NCI-H2196 (cell line): ENCODE data around the gene BICD1.
A peak's percentile ranks its signal among the peaks of the same experiment; 100 is the strongest.

Experiments used
- DNase-seq: peaks from one replicate; lab custom pipeline; 2025; ENCODE audit not compliant: unreplicated experiment; lab: John Stamatoyannopoulos, UW

BICD1 gene

GRCh38 chr12:32399370-32400113 is 292.9 kb downstream of the BICD1 start, which contains the start of gene FGD4:
TSS of gene FGD4 (plus strand) at chr12:32399558.
- peak; percentile 89 for DNase-seq

- no peak for DNase-seq
Observed at GRCh38 chr12:32400114-32400672, 293.5 kb downstream of the BICD1 start.

- no peak for DNase-seq
Observed at GRCh38 chr12:32400866-32401265, 294.2 kb downstream of the BICD1 start.

- DNase-seq = no peak
Observed at GRCh38 chr12:32402170-32402569, 295.5 kb downstream of the BICD1 start.

DNA sequence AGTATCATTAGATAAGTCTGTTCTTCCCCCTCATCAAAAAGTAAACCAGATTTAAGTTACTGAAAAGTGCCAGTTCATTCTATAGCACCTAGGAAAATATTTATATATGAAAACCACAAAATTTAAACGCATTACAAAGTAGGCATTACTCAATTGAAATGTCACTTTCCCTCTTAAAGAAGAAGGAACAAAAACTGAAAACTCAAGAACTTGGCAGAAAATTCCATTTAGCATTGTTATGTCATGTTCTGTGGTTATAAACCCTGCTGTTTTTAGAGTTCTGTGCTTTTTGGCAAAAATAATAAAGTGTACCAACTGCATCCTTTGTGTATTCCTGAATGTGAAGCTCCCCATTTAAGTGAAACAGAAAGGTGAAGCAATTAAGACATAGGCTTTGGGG is 296.3 kb downstream of the BICD1 start:
- no peak for DNase-seq

DNA sequence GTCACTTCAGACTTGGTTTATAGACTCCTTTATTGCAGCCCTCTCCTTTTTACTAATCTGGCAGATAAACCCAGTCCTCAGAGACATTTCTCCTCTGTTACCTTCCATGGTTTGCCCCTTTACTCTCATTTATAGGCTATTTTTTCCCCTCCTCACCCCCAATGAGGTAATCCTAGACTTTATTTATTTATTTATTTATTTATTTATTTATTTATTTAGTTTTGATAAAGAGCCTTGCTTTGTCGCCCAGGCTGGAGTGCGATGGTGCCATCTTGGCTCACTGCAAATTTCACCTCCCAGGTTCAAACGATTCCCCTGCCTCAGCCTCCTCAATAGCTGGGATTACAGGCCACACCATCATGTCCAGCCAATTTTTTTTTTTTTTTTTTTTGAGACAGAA is 301.1 kb downstream of the BICD1 start:
- no peak for DNase-seq

DNA sequence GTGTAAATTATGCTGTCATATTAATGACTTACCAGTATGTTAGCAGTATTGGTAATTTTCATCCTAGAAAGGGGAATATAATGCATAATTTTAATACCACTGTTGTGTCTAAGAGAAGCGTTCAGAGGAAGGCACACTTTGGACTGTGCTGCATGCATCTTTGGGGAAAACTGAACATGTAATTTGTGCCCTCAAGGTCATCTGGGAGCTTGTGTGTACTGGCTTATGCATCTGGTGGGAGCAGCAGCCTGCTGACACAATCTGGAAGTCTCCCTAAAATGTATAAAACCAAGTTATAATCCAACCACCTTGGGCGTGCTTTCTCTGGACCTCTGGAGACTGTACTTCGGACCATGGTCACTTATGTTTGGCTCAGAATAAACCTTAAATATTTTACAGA is 306.8 kb downstream of the BICD1 start:
- DNase-seq = no peak

DNA sequence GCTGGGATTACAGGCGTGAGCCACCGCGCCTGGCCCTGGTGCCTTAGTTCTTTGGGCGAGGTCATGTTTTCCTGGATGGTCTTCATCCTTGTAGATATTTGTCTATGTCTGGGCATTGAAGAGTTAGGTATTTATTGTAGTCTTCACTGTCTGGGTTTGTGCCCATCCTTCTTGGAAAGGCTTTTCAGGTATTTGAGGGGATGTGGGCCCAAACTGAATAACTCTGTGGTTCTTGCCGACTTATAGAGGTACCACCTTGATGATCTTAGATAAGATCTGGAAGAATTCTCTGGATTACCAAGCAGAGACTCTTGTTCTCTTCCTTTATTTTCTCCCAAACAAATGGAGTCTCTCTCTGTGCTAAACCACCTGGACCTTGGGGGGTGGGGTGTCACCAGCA is 311.6 kb downstream of the BICD1 start:
- no peak for DNase-seq

DNA sequence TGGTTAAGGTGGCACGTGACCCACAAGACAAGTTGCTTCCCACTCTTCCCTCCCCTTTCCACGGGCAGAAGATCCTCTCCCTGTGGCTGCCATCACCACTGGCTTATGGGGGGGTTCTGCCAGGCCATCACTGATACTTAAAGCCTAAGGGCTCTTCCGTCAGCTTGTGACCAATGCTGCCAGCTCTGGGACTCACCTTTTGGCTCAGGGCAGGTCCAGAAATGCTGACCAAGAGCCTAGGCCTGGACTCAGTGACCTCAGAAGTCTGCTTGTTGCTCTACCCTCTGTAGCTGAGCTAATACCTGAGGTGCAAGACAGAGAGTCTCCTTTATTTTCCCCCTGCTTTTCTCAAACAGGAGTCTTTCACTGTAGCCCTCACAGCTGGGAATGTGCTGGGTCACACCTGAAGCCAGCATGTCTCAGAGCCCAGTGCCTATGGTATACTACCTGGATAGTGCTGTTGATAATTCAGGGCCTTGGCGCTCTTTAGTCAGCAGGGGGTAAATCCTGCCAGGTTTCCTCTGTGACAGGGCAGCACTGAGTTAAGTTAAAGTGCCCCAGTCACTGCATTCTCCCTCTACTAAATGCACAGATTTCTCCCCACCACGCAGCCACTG is 312.4 kb downstream of the BICD1 start:
- no peak for DNase-seq

DNA sequence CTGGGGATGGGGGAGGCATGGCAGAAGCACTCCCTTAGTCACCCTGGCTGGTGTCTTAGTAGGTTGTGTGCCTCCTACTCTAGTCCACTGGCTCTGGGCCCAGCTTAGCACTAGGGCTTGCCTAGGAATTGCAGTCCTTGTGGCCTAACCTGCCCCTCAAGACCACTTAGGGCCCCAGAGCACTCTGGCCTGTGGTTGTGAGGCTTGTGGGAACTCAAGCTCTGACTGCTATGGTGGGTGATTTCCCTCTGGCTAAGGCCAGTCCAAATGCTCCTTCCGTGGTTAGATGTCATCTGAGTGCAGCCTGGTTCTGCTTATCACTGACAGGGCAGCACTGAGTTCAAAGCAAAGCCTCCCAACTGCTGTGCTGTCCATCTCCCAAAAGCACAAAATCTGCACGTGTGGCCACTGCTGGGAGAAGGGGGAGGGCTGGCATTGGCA is 312.9 kb downstream of the BICD1 start:
- peak; percentile 14 for DNase-seq

DNA sequence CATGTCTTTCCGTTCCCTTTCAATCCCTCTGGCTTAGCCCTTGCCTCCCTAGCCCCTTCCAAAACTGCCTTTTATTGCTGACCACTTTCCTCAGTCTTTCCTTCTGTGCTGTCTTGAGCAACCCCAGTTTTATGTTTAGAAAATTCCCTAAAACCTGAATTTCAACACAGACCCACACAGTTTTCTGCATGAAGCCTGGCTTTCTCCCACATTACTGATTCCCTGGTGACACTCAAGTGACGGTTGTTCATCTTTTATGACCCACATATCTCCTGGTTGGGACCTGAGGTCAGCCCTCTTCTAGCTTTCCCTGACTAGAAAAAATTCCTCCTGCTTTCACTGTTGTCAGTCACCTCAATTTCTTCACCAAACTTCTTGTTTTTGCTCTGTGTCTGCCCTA is 313.7 kb downstream of the BICD1 start:
- DNase-seq = no peak

DNA sequence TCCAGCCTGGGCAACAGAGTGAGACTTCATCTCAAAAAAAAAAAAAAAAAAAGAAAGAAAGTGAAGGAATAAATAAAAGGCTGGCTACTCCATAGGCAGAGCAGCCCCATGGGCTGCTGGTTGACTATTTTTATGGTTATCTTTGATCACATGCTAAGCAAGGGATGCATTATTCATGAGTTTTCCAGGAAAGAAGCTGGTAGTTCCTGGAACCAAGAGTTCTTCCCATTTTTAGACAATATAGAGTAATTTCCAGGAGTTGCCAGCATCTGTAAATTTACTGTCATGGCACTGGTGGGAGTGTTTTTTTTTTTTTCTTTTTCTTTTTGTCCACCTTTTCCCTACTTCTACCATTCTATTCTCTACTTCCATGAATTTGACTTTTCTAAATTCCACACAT is 316.9 kb downstream of the BICD1 start:
- DNase-seq = no peak

DNA sequence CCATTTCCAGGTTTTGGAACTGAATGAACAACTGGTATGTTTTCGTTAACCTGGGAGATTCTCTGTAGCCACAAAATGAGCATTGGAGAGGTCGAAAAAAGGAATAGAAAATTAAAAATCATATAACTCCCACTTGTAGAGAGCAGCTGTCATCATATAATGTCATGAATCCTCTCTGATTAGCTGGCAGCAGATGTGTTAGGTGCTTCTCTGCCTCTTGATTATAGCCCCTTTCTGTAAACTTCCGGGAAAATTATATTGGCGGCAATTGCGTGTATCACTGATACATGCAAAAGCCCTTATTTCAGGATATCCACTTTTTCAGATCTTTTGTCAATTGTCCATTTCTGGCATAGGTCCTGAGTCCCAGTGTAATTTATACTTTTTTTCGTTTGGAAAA is 324.4 kb downstream of the BICD1 start:
- no peak for DNase-seq
